Ovary (tissue), 9 donors: ENCODE results near the gene FAM20A. TPM values are rescaled to one million over a fixed set of nuclear protein-coding genes. Genes with fewer than 3 reads are reported as not detected.

Experiments used
- DNase-seq, 5 donors: peaks; one replicate each; pipeline ENCODE4 v3.0.0-alpha.2; 2019 to 2020
- H3K27ac ChIP-seq, 2 donors: fragments of 200-600 bp; one replicate each; pipeline versions ENCODE4 v1.5.1 to v1.8.0; 2019 to 2022
- H3K27me3 ChIP-seq: fragments of 200-600 bp; one replicate; pipeline ENCODE4 v1.8.0; 2022
- H3K36me3 ChIP-seq: fragments of 200-600 bp; sonication (generic); one replicate; pipeline ENCODE4 v1.5.1; 2019
- H3K4me1 ChIP-seq: one replicate; pipeline ENCODE4 v1.8.1; 2013; ENCODE audit warnings: mild to moderate bottlenecking, moderate library complexity; ENCODE audit not compliant: insufficient read depth
- H3K4me3 ChIP-seq: fragments of 200-600 bp; sonication (generic); one replicate; pipeline ENCODE4 v1.5.1; 2017
- H3K9me3 ChIP-seq, 2 donors: fragments of 200-600 bp in 1 of 2; sonication (generic) in 1 of 2; one replicate each; pipeline versions ENCODE4 v1.5.1 to v1.8.1; 2013 to 2019; ENCODE audit warnings: mild to moderate bottlenecking in 1 of 2, moderate library complexity in 1 of 2
- EP300 ChIP-seq: sonication (generic); formaldehyde crosslinking; IDR thresholded peaks from one replicate; pipeline ENCODE4 v1.6.1; 2017; ENCODE audit warnings: antibody characterized with exemption
- POLR2A ChIP-seq: fragments of 450-650 bp; IDR thresholded peaks from one replicate; pipeline ENCODE4 v1.6.1; 2017; ENCODE audit warnings: antibody characterized with exemption, mild to moderate bottlenecking, moderate library complexity
- WGBS, 3 donors: extraction: QIAGEN DNeasy Blood & Tissue Kit in 1 of 3; methylation state at CpG; one replicate each; pipeline versions ENCODE4 v1.1.5 to v1.1.7; 2013 to 2017; 5-methylcytosine and 5-hydroxymethylcytosine counted together
- intact Hi-C, 4 donors: fragments of 100-400 bp; cut with DNase I; formaldehyde crosslinking; loops; one replicate each; pipeline versions ENCODE4 v1.11.0 to v1.15.1; 2022 to 2023
- polyA plus RNA-seq, 2 donors: library from polyadenylated mRNA; stranded (reverse); fragments of 200-250 nt in 1 of 2; fragments of 350-450 nt in 1 of 2; fragmentation: Illumina TruSeq in 1 of 2; extraction: RNeasy Lipid Tissue Mini Kit (QIAGEN cat#74804) in 1 of 2; gene quantifications; one replicate each; pipeline ENCODE4 v1.2.3, GENCODE V29; 2013 to 2014
- total RNA-seq, 7 donors: library from RNA; depleted of rRNA in 2 of 7; stranded (reverse); fragments of >200 nt in 2 of 7; fragmentation: NEBNext Ultra II Directional in 3 of 7; extraction: Animal tissue kit (Norgen Biotek cat#: 25700) in 3 of 7; gene quantifications; one replicate each; pipeline versions ENCODE4 v1.1.0 to v1.2.4, GENCODE V29; 2016 to 2023
- TF ChIP-seq, protein P1 (sequence below), 3 donors: fragments of 450-650 bp in 2 of 3; fragments of 200-600 bp in 1 of 3; IDR thresholded peaks; one replicate each; pipeline versions ENCODE4 v1.5.1 to v1.8.0; 2016 to 2022; ENCODE audit warnings: antibody characterized with exemption in 3 of 3, mild to moderate bottlenecking in 1 of 3
- donor health status: DM: no; HTN: no; CAD: no; lungs with moderate emphysema.
- donor health status: DM: no; HTN: no; CAD: no.
- donor health status: Bipolar disorder and iron deficiency.
- donor health status: DM: yes; HTN: yes; CAD: no.
- donor health status: DM: no; HTN: no; CAD: no.
- donor health status: DM: yes; HTN: yes; CAD: no.

Gene FAM20A
- total and polyA plus RNA-seq, 9 donors, result 4.9 to 75.8 (median 19.7) TPM

DNA sequence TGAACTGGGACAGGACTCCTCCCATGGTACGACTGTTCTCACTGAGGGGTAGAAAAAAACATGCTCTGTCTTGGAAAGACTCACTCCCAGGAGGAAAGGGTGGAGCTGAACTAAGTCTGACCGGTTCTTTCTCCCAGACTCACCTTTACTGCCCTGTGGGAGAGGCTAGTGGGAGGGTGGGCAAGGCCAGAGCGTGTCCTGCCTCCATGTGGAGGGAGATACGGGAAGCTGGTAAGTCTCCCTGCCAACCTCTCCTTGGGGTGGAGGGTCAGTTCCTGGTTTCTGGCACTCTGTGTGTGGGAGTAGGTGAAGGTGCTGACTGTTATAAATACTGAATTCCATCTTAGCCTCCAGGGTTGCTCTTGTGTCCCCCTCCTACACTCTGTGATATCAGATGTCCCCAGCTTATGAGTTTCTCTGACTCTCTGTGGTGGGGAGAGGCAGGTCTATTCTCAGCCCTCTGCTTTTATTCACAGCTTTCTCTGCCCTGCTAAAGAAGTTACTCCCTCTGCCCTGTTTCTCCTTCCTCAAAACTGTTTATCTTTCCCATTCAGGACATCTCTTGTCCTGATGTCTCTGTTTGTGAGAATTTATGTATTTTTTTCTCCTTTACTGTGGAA lies 26.9 kb upstream of the FAM20A start:
- H3K4me1 ChIP-seq, result peaks cover 8% of the 10 kb centered on the region
- H3K27ac ChIP-seq, result peak overlapping the region in 1 of 2 donors; percentile 23
- no peaks in the 10 kb centered on the region for H3K36me3 ChIP-seq
- no peaks in the 10 kb centered on the region for H3K27me3 ChIP-seq
- no peak overlapping the region for H3K4me3 ChIP-seq
- TF ChIP-seq POLR2A (no peak), EP300 (no peak)
- TF ChIP-seq, protein P1, sequence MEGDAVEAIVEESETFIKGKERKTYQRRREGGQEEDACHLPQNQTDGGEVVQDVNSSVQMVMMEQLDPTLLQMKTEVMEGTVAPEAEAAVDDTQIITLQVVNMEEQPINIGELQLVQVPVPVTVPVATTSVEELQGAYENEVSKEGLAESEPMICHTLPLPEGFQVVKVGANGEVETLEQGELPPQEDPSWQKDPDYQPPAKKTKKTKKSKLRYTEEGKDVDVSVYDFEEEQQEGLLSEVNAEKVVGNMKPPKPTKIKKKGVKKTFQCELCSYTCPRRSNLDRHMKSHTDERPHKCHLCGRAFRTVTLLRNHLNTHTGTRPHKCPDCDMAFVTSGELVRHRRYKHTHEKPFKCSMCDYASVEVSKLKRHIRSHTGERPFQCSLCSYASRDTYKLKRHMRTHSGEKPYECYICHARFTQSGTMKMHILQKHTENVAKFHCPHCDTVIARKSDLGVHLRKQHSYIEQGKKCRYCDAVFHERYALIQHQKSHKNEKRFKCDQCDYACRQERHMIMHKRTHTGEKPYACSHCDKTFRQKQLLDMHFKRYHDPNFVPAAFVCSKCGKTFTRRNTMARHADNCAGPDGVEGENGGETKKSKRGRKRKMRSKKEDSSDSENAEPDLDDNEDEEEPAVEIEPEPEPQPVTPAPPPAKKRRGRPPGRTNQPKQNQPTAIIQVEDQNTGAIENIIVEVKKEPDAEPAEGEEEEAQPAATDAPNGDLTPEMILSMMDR (IDR thresholded peaks at IDR 0.05), result no peak
- no peaks in the 10 kb centered on the region for H3K9me3 ChIP-seq
- intact Hi-C loops, result no loop called here
- DNase-seq, result peak in 2 of 5 donors; percentile 21 to 50
- WGBS, 3 donors, result 13 to 32% (median 18%) methylated on average over 4 of the region's 4 CpGs

DNA sequence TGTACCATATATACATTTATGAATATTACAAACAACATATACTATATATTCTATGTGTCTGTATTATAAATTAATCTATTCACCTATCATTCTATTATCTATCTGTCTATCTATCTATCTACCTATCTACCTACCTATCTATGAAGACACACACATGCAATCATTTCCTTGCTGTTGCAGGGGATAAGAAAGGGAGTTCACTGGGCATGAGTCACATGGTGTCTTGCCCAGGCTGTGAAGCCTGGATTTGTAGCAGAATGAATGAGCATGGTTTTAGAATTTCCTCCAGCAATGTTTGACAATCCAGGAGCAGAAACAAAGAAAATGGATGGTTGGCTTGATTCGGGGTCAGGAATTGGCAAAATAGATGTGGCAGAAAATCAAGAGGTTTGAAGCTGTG lies 23.2 kb upstream of the FAM20A start:
- no peak for TF ChIP-seq EP300
- no peak for TF ChIP-seq POLR2A
- TF ChIP-seq, protein P1 (IDR thresholded peaks at IDR 0.05), result no peak
- WGBS, 3 donors, result 8 to 32% (median 19%) methylated on average over 1 of the region's 1 CpG
- intact Hi-C loops, result no loop called here
- Histone ChIP-seq H3K4me3 (no peak overlapping the region), H3K4me1 (peaks cover 8% of the 10 kb centered on the region), H3K27ac (no peak overlapping the region), H3K27me3 (no peaks in the 10 kb centered on the region), H3K9me3 (no peaks in the 10 kb centered on the region), H3K36me3 (no peaks in the 10 kb centered on the region)
- no peak for DNase-seq

DNA sequence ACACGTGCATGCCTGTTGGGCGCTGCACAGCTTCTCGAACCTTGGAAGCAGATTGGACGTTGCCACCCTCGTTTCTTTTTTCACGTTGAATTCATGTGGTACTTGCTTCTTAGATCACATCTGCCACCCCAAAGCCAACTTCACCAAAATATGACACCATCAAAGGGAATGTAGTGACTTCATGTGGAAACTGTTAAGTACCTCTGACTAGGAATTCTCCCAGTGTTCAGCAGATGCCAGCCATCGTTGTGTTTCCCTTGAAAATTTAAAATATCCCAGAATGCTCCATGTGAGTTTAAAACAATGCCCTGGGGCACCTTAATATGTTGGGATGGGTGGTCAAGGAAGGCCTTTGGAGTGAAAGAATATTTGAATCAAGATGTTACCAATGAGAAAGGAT lies 22.6 kb upstream of the FAM20A start:
- TF ChIP-seq EP300, result no peak
- no peak for TF ChIP-seq POLR2A
- TF ChIP-seq, protein P1 (IDR thresholded peaks at IDR 0.05), result no peak
- WGBS, 3 donors, result 78 to 83% (median 82%) methylated on average over 7 of the region's 7 CpGs
- H3K36me3 ChIP-seq, result no peaks in the 10 kb centered on the region
- H3K9me3 ChIP-seq, result no peaks in the 10 kb centered on the region
- intact Hi-C loops, result no loop called here
- H3K4me1 ChIP-seq, result peaks cover 8% of the 10 kb centered on the region
- H3K4me3 ChIP-seq, result no peak overlapping the region
- H3K27ac ChIP-seq, result no peak overlapping the region
- no peak for DNase-seq
- no peaks in the 10 kb centered on the region for H3K27me3 ChIP-seq

DNA sequence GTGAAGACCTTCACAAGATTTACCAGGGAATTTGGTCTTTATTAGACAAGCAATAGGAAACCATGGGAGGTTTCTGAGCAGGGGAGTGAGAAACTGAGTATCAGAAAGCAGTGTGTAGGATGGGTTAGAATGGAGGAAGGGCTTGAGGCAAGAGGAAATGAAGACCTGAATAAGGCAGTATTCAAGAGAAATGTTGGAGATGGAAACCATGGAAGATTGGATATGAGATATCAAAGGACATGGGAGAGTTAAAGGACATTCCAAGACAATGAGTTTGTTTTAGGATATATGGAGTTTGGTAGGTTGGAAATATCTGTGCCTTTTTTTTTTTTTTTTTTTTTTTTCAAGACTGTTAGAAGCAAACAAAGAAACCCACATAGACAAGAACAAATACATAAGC lies 21.3 kb upstream of the FAM20A start:
- Histone ChIP-seq H3K36me3 (no peaks in the 10 kb centered on the region), H3K27ac (no peak overlapping the region), H3K4me3 (no peak overlapping the region), H3K9me3 (no peaks in the 10 kb centered on the region), H3K4me1 (peaks cover 3% of the 10 kb centered on the region), H3K27me3 (no peaks in the 10 kb centered on the region)
- no peak for DNase-seq
- TF ChIP-seq EP300 (no peak), POLR2A (no peak)
- TF ChIP-seq, protein P1 (IDR thresholded peaks at IDR 0.05), result no peak
- intact Hi-C loops, result no loop called here
